LNCAP (cell line): Measurements from ENCODE around the gene TMC5.

Source experiments
- TF ChIP-seq, protein P1 (sequence below): fragments of 450-650 bp; IDR thresholded peaks from 2 replicates; pipeline ENCODE4 v1.5.1; 2017; ENCODE audit warnings: mild to moderate bottlenecking

Gene TMC5

DNA sequence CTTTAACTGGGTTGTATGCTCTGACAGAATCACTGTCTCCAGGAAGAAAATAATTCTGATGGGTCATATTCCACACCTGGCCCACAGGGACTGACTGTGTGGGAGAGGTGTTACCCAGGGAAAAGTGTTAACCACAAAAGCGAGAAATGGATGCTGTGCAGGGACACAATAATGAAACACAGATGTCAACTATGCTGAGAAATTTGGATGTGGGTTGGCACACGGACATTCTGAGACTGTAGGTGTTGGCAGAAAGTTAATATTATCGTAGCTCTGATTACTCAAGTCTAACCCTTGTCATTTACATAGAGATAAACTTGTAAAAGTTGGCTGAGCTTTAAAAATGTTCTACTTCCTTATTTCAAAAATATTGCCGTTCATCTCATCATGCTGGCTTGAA lies 19.6 kb downstream of the TMC5 start:
- TF ChIP-seq, protein P1, sequence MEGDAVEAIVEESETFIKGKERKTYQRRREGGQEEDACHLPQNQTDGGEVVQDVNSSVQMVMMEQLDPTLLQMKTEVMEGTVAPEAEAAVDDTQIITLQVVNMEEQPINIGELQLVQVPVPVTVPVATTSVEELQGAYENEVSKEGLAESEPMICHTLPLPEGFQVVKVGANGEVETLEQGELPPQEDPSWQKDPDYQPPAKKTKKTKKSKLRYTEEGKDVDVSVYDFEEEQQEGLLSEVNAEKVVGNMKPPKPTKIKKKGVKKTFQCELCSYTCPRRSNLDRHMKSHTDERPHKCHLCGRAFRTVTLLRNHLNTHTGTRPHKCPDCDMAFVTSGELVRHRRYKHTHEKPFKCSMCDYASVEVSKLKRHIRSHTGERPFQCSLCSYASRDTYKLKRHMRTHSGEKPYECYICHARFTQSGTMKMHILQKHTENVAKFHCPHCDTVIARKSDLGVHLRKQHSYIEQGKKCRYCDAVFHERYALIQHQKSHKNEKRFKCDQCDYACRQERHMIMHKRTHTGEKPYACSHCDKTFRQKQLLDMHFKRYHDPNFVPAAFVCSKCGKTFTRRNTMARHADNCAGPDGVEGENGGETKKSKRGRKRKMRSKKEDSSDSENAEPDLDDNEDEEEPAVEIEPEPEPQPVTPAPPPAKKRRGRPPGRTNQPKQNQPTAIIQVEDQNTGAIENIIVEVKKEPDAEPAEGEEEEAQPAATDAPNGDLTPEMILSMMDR = no peak

DNA sequence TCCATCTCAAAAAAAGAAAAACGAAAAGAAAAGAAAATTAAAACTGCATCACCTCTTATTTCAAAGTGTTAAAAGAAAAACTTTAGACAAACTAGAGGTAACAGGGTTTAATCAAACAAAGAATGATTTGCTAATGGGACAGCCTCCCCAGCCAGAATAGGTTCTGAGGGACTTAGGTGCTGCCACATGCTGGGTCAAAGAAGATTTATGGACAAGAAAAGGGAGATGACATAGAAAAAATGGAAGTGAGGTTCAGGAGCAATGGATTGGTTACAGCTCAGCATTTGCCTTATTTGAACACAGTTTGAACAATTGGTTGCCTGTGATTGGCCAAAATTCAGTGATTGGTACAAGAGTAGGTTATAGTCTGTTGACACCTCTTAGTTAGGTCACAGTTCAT lies 21.1 kb downstream of the TMC5 start:
- TF ChIP-seq, protein P1 = no peak

DNA sequence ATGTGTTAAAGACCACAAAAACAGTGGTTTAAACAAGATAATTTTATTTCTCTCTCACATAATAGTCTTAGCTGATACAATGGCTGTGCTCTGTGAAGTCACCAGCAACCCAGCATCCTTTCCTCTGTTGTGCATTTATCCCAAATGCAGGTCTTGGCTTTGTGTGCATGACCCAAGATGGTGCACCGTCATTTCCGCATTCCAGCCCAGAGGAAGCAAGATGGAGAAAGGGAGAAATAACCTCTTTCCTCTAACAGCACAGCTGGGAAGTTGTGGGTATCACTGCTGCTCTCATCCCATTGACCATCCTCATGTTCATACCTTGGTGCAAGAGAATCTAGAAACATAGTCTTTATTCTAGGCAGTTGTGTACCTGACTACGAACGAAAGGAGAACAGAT lies 21.8 kb downstream of the TMC5 start:
- TF ChIP-seq, protein P1 = no peak

DNA sequence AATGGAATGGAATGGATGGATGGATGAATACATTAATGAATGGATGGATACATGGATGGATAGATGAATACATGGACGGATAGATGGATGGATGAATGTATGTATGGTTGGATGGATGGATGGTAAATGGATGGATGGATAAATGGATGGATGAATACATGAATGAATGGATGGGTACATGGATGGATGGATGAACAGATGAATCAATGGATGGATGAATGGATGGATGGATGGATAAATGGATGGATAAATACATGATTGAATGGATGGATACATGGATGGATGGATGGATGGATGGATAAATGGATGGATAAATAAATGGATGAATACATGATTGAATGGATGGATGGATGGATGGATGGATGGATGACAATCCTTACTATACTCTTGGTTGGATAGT lies 26.0 kb downstream of the TMC5 start:
- TF ChIP-seq, protein P1 = no peak

DNA sequence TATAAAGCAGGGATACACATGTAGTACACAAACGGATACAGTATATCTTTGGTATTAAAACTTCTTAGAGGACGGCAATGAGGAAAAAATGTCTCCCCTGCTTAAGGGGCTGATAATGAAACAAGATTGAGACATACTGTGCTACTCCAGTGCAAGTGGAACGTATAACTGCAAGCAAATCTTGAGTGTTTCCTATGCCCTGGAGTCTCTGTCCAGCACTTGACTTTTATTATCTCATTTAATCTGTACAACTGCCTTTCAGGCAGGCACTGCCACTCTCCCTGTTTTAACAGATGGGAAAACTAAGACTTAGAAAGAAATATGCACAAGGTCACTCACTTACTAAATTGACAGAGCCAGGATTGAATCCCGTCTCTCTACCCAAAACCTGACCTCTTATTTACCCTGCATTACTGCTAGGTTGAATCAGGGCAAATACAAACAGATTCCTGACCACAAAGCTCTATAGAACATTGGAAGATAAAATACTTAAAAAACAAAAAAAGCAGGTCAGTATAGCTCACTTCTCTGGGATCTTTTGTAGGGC lies 28.7 kb downstream of the TMC5 start:
- TF ChIP-seq, protein P1 = no peak

DNA sequence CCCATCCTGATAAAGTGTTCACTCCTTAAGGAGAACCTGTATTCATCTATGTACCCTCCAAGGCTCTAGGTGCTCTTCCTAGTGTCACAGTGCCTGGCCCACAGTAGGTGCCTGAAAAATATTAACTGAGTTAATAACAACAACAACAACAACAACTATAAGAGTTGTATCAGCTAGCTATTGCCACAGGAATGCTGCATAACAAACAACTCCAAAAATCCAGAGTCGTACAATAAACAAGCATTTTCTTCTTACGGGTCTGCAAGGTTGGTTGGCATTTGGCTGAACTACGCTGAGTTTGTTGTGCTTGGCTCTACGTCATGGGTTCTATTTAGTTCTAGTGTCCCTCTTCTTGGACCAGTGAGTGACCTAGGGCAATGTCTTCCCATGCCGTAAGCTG lies 29.2 kb downstream of the TMC5 start:
- TF ChIP-seq, protein P1 = no peak

DNA sequence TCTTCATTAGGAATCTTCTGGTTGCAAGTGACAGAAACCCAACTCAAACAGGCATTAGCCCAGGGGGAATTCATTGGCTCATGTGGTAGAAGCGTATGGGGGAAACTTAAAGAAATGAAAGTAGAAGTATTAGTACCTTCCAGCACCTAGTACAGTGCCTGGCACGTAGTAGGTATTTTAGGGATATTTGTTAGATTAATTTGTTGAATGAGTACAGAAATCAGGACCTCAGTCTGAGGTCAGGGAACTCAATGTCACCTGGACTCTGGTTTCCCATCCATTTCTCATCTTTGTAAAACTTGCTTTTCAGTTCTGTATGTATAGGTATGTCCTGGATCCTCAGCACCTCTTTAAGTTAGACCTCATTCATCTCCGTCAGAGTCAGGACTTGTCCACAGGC lies 32.5 kb downstream of the TMC5 start:
- TF ChIP-seq, protein P1 = no peak
